ENCODE data around the gene EFHC1. TPM values are rescaled to one million over a fixed set of nuclear protein-coding genes. Genes with fewer than 3 reads are reported as not detected.

The EFHC1 gene
- polyA plus RNA-seq, 1 donor (not counting 4 experiments of a cell fraction or from before 2014, with no cell fraction given): 20.5 TPM

GRCh38 chr6:52418606-52419005, 1.5 kb upstream of the EFHC1 start:
- no peak overlapping the region for H3K4me2 ChIP-seq (ENCODE audit: control insufficient read depth, extremely low read depth, insufficient read depth, low read depth, low read length)
- no peak overlapping the region for H3K9ac ChIP-seq (ENCODE audit: control insufficient read depth, extremely low read depth, insufficient read depth, low read length)
- FAIRE-seq (no peak), DNase-seq (ENCODE audit: low read depth, low spot score) (no peak)
- H3K36me3 ChIP-seq (ENCODE audit: control insufficient read depth in 2 of 2, extremely low read depth in 1 of 2, insufficient read depth in 2 of 2, low read length in 2 of 2): no peaks in the 10 kb centered on the region
- TF ChIP-seq CTCF (optimal IDR thresholded peaks at IDR 0.05 in 1 of 3, IDR thresholded peaks at IDR 0.05 in 1 of 3, conservative IDR thresholded peaks at IDR 0.05 in 1 of 3; ENCODE audit: extremely low read depth in 1 of 3, insufficient read depth in 2 of 3, low read length in 3 of 3): no peak
- no peak for TF ChIP-seq EZH2 (IDR thresholded peaks at IDR 0.05; ENCODE audit: low read length)
- H3K27ac ChIP-seq (ENCODE audit: control insufficient read depth, insufficient read depth, low read length): no peak overlapping the region
- peaks cover 1% of the 10 kb centered on the region for H3K79me2 ChIP-seq (ENCODE audit: control insufficient read depth, insufficient read depth, low read length)
- no peak overlapping the region for H3K4me3 ChIP-seq (ENCODE audit: control insufficient read depth in 2 of 3, extremely low read depth in 1 of 3, insufficient read depth in 2 of 3, low read depth in 1 of 3, low read length in 3 of 3)
- no peaks in the 10 kb centered on the region for H3K27me3 ChIP-seq (ENCODE audit: control insufficient read depth, extremely low read depth, insufficient read depth, low read length)
- H2AFZ ChIP-seq (ENCODE audit: control insufficient read depth, low read length): no peak overlapping the region
- H3K9me1 ChIP-seq (ENCODE audit: control insufficient read depth, extremely low read depth, insufficient read depth, low read length): no peaks in the 10 kb centered on the region
- no peaks in the 10 kb centered on the region for H4K20me1 ChIP-seq (ENCODE audit: control insufficient read depth, extremely low read depth, insufficient read depth, low read length)
- H3K4me1 ChIP-seq (ENCODE audit: control insufficient read depth, extremely low read depth, insufficient read depth, low read length): peaks cover 32% of the 10 kb centered on the region
- dilution Hi-C loops (cut with MboI; ENCODE audit: extremely low pct_ligation_motif_present, low sequenced_read_pairs): loop anchor here (25.0 kb wide), 1 partner anchor 244 kb away; the partner anchor contains the start of gene TMEM14A
- H3K9me3 ChIP-seq (ENCODE audit: control insufficient read depth, low read depth, low read length): no peaks in the 10 kb centered on the region

DNA sequence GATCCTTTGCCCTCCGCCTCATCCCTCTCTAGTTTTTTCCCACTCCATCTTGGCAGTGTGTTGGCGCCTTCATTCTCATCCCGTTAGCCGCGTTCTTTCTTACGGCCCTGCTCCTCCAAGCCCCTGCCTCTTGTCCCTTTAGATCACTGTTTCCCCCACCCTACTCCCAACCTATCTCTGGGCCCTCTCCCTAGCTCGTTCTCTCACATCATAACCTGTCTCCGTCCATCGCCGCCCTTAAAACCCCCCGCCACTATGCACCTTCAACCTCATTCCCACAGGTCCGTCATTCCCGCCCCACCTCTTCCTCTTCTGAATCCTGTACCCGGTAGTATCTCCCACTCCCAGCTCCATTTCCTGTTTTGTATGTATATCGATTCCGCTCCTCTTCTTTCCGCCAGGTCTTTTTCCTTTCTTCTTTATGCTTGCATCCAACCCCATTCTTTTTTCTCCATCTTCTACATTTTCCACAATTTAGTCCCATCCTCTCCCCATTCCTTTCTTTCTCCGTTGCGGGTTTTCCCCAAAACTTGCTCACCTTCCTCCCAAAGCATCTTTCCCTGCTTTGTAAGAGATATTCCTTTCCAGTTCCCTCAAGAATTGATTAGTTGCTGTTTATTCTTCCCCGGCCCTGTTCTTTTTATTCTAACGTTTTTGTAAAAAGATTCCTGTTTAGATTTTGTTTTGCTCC, 671 bp downstream of the EFHC1 start:
- dilution Hi-C loops (cut with MboI; ENCODE audit: extremely low pct_ligation_motif_present, low sequenced_read_pairs): loop anchor here (25.0 kb wide), 1 partner anchor 241 kb away; the partner anchor contains the start of gene TMEM14A
- Histone ChIP-seq H2AFZ (ENCODE audit: control insufficient read depth, low read length) (peak overlapping the region; percentile 92), H3K4me1 (ENCODE audit: control insufficient read depth, extremely low read depth, insufficient read depth, low read length) (peaks cover 45% of the 10 kb centered on the region), H3K9ac (ENCODE audit: control insufficient read depth, extremely low read depth, insufficient read depth, low read length) (peak overlapping the region; percentile 84), H3K4me3 (ENCODE audit: control insufficient read depth in 2 of 3, extremely low read depth in 1 of 3, insufficient read depth in 2 of 3, low read depth in 1 of 3, low read length in 3 of 3) (peak overlapping the region; percentile 71 to 88 (median 79)), H3K27me3 (ENCODE audit: control insufficient read depth, extremely low read depth, insufficient read depth, low read length) (no peaks in the 10 kb centered on the region), H3K9me3 (ENCODE audit: control insufficient read depth, low read depth, low read length) (no peaks in the 10 kb centered on the region), H3K4me2 (ENCODE audit: control insufficient read depth, extremely low read depth, insufficient read depth, low read depth, low read length) (peak overlapping the region; percentile 99), H3K9me1 (ENCODE audit: control insufficient read depth, extremely low read depth, insufficient read depth, low read length) (no peaks in the 10 kb centered on the region), H4K20me1 (ENCODE audit: control insufficient read depth, extremely low read depth, insufficient read depth, low read length) (no peaks in the 10 kb centered on the region), H3K36me3 (ENCODE audit: control insufficient read depth in 2 of 2, extremely low read depth in 1 of 2, insufficient read depth in 2 of 2, low read length in 2 of 2) (no peaks in the 10 kb centered on the region), H3K79me2 (ENCODE audit: control insufficient read depth, insufficient read depth, low read length) (peaks cover 1% of the 10 kb centered on the region), H3K27ac (ENCODE audit: control insufficient read depth, insufficient read depth, low read length) (peak overlapping the region; percentile 85)
- TF ChIP-seq EZH2 (IDR thresholded peaks at IDR 0.05; ENCODE audit: low read length) (no peak), CTCF (optimal IDR thresholded peaks at IDR 0.05 in 1 of 3, IDR thresholded peaks at IDR 0.05 in 1 of 3, conservative IDR thresholded peaks at IDR 0.05 in 1 of 3; ENCODE audit: extremely low read depth in 1 of 3, insufficient read depth in 2 of 3, low read length in 3 of 3) (no peak)
- DNase-seq (ENCODE audit: low read depth, low spot score) (no peak), FAIRE-seq (no peak)

Measured in keratinocyte (primary cell).